ENCODE measurements around the gene ZXDC.

ZXDC gene

DNA sequence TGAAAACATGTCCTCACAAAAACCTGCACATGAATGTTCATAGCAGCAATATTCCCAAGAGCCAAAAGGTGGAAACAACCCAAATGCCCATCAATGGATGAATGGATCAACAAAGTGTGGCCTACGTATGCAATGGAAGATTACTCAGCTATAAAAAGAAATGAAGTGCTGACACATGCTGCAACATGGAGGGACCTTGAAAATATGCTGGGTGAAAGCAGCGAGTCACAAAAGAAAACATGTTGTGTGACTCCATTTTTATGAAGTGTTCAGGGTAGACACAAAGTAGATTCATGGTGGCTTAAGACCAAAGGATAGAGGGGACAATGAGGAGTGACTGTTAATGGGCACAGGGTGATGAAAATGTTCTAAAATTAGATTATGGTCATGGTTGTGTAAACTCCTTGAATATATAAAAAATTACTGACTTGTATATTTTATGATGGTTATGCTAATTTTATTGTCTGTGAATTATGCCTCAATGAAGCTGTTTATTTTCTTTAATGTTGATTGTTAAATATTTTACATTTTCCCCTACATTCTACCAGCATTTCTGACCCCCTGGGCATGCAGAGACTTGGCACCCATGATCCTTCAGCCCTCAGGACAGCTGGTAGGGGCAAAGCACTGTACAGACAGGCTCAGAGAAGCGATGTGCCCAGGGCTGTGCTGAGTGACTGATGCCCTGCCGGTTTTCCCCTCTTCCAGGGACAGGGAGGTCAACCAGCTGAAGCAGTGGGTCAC lies 43.2 kb downstream of the ZXDC start:
- no peak for DNase-seq

DNA sequence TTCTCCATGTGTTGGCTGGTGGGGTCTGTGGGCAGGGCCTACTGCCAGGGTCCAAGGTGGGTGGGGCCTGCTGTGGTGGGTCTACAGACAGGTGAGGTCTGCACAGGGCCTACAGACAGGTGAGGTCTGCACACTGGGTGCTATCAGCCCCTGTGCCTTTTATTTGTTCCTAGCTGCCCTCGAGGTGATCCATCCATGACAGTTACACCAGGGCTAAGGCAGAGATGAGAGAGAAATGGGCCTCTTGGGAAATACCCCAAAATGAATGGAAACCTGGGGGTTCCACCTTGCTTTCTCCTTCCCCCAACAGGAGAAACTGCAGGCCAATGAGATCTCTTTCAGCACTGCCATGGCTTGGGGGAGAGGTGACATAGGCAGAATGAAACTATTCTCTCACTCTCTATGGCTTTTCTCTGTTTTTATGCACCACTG lies 44.6 kb downstream of the ZXDC start:
- DNase-seq, result no peak

GRCh38 chr3:126424751-126425150 lies 50.9 kb downstream of the ZXDC start:
- no peak for DNase-seq

GRCh38 chr3:126424039-126424717 lies 51.5 kb downstream of the ZXDC start:
- no peak for DNase-seq

GRCh38 chr3:126423191-126424038 lies 52.3 kb downstream of the ZXDC start:
- no peak for DNase-seq

GRCh38 chr3:126422571-126423091 lies 53.1 kb downstream of the ZXDC start:
- no peak for DNase-seq

DNA sequence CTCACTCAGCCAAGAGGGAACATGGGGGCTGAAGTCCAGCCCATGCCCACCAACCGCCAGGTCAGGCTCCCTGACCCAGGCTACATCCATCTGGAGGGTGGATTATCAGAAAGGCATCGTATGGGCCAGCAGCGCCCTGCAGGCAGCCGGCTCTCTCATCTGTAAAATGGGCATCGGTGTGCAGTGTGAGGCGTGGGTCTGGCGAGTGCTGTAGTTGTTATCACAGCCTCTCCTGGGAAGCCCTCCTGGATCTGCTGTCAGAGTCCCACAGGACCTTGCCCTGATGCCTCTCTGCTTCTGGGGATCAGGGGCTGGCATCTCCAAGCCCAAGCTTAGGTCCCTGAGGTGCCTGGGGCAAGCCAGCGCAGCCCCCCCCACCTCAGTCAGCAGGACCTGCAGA lies 53.6 kb downstream of the ZXDC start:
- DNase-seq, result no peak

DNA sequence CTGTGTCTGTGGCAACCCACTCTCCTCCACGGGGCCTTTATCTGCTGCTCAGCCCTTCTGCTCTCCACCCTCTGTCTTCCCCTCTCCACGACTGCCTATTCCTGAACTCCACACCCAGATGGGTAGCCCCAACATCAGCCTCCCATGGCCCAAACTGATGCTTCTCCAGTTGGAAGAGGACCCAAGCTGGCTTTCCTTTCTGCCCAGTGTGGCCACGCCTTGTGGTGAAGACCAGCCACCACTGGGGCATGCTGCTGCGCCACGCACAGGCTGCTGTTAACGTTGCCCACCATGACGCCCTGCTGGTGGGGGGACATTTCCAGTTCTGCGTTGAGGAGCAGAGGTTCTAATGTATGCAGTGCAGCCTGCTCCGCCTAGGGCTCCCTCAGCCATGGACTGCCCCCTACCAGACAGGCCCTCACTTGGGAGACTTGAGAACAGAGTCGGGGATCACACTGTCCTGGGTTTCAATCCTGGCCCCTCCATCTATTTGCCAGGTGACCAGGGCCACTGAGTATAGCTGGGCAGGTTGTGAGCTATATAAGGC lies 54.0 kb downstream of the ZXDC start:
- DNase-seq, result no peak

DNA sequence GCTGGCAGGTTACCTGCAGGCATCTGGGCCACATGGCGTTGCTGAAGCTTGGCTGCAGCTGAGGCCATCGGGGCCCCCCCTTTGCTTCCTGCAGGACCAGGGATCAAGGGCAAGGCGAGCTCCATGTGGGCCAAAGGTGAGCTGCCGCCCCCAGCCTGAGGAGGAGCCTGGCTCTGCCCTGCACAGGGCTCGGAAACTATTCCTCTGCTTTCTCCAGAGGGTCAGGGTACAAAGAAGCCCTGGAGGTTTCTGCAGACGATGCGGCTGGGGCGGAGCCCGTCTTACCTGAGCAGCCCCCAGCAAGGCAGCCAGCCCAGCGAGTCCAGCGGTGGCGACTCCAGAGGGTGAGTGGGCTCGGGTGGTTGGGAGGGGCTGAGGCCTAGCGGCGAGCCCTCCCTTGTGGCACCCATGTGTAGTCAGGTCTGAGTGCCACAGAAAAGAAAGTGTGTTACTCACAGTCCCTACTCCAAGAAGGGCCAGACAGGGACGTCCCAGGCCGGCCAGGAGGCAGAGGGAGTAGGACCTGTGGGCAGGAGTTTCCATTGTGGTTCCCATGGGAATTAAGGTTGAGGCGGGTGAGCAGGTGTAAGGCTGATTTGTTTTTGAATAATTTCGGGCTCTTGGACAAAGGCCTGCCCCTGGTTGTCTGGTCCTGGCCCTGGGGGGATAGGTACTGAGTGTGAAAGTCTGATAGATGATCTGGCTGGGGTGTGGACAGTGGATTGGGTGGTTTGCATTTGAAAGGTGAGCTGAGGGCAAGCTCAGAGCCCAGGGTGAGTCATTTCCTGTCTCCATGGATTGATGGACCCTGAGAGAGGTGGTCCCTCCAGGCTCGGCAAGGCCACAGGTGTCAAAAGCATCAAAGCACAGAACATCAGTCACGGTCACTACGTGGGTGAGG lies 55.6 kb downstream of the ZXDC start:
- DNase-seq, result no peak

- no peak for DNase-seq
These were observed 56.5 kb downstream of the ZXDC start for GRCh38 chr3:126419151-126419703.

DNA sequence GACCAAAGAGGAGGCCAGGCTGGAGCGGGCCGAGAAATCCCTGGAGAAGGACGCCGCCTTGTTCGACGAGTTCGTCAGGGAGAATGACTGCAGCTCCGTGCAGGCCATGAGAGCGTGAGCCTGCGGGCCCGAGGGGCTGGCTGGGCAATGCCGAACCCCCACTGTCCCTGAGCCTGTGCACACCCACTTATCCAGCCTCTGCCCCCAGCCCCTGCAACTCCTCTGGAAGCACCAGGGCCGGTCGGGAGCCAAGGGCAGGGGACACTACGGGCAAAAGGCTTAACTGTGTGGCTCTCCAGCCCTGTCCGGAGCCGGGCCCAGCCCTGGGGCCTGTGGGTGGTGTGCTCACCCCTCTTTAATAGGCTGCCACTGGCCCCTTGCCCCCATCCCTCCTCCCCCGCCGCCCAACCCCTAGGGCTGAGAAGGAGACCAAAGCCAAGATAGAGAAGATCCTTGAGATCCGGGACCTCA lies 57.0 kb downstream of the ZXDC start:
- no peak for DNase-seq

DNA sequence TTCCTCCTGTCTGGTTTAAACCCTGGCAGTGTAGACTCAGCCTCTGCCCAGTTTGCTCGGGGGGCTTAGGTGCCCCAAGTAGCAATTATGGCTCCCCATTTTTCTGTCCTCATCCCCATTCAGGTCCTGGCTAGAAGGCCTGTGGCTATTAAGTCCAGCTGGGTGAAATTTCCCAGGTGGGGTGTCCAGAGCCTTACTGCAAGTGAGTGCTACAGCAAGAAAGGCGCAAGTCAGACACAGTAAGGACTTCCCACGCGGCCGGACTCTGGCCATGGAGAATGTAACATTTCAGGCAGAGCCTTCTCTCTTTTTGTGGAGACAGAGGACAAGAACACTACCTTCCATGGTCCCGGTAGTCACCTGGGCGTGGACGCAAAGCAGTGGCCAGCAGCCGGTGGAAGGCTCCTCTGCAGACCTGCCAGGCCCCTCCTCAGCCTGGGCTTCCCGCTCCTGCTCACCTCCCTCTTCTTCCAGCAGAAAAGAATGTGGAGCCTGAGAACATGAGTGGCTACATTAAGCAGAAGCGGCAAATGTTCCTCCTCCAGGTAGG lies 57.6 kb downstream of the ZXDC start:
- DNase-seq, result peak; percentile 5

DNA sequence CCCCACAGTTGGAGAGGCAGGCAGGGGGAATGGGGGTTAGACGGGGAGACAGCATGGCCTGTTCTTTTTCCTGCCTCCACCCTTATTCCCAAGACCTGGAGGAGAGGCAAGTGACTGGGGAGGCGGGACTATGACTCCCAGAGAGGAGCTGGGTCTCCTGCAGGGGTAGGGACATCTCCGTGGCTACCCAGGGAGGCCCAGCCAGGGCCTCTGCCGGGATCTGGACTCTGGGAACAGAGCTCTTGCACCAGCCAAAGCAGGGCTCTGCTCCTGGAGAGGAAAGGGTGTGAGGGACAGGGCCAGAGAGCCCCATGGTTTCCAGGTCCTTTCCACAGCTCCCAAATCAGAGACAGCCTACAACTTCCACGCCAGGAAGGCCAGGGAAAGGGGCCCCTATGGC lies 58.2 kb downstream of the ZXDC start:
- no peak for DNase-seq

GRCh38 chr3:126416943-126417342 lies 58.7 kb downstream of the ZXDC start:
- DNase-seq, result no peak

DNA sequence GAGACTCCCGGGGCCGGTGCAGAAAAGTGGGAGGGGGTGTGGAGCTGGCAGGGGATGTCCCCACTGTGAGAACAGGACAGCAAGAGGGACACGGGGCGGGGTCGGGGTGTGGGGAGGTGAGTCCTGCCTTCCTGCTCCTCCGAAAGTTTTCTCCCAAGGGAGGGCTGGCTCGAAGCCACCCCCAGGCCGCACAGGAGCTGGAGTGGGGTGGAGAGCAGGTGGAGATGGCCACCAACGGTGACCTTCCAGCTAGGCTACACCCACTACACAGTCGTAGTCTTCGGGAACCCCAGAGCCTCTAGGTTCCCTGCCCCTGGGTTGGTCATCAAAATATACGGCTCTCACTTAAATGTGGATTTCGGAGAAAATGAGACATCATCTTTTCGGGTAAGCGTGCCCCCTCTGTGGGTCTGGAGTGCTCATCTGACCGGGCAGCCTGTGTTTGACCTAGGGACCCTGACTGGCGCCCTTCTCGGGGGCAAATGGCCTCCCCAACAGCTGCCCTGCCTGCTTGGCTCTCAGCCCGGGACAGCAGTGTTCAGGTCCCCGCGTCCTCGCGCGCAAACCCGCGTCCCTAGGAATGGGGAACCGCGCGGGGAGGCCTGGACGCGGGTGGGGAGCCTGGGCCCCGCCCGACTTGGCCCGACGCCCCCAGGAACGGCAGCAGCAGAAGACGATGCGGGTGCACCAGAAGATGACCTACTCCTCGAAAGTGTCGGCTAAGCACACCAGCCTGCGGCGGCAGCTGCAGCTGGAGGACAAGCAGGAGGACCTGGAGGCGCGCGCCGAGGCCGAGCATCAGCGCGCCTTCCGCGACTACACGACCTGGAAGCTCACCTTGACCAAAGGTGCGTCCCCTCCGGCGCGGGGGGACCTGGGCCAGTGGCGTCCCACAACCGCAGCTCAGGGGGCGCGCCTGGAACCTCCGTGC lies 59.8 kb downstream of the ZXDC start:
- DNase-seq, result no peak

DNA sequence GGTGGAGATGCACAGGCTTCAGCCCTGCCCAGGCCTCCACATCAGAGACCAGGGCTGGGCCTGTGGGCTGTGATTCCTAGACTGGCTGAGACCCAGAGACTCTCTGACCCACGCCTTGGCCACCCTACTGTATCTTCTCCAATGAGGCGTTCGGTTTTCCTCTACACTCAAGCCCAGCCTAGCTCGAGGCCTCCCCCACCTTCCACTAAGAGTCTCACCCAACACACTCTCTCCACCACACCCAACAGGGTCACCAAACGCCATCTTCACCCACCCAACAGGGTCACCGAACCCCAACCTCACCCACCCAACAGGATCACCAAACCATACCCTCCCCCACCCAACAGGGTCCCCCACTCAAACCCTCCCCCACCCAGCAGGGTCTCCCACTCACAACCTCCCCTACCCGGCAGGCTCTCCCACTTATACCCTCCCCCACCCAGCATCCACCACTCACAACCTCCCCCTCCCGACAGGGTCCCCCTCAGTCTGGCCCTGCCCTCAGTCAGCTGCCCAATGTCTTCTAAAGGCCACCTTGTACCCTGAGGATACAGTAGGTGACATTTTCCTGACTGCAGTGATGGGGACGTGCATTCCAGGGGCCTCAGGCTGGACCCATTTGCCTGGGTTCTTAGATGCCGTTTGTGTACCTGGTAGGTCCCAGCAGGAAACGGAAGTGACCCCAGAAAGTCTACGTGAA lies 60.6 kb downstream of the ZXDC start:
- DNase-seq, result no peak

- DNase-seq, result no peak
These were observed 61.3 kb downstream of the ZXDC start for GRCh38 chr3:126414406-126414805.

DNA sequence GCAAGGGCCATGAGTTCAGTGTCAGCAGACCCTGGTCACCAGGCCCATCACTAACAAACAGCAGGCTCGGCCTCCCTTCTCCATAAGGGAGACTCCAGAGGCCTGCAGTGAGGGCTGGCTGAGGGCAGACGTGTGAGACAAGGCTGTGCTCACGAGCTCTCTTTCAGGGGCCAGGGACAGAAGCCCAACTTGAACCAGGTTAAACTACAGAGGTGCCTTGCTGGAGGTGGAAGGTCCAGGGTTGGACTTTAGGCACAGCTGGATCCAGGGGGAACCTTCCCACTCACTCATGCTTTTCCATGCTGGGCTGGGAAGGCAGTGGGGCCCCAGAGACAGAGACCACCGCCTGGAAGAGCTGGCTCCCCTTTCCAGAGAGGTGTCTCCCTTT lies 62.0 kb downstream of the ZXDC start:
- DNase-seq, result no peak

Data from activated CD8-positive, alpha-beta memory T cell treated with anti-CD3 and anti-CD28 coated beads, Interleukin-2, amount 50 U/mL, for 4 hours (primary cell).